EL (cell line): ENCODE measurements around the gene SPDEF.

Source experiments
- DNase-seq: peaks from one replicate; pipeline ENCODE4 v3.0.0-alpha.2; 2016

Gene SPDEF

DNA sequence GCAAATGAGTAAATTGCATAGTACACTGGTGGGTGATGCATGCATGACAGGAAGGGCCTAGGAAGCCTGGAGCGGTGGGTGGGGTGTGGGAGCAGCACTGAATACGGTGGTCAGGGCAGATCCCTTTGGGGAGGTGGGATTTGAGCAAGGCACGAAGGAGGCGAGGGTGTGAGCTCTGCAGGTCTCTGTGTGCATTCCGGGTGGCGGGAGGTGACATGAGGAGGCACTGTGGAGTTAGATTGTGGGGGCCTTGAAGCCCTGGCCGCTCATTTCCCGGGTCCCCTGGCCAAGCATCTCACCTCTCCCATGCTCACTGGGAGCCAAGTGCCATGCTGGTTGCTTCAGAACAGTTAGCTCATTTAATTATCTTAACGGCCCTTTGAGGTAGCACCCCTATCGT, 6.2 kb upstream of the SPDEF start:
- DNase-seq: no peak

GRCh38 chr6:34561227-34561530, 5.0 kb upstream of the SPDEF start:
- no peak for DNase-seq

DNA sequence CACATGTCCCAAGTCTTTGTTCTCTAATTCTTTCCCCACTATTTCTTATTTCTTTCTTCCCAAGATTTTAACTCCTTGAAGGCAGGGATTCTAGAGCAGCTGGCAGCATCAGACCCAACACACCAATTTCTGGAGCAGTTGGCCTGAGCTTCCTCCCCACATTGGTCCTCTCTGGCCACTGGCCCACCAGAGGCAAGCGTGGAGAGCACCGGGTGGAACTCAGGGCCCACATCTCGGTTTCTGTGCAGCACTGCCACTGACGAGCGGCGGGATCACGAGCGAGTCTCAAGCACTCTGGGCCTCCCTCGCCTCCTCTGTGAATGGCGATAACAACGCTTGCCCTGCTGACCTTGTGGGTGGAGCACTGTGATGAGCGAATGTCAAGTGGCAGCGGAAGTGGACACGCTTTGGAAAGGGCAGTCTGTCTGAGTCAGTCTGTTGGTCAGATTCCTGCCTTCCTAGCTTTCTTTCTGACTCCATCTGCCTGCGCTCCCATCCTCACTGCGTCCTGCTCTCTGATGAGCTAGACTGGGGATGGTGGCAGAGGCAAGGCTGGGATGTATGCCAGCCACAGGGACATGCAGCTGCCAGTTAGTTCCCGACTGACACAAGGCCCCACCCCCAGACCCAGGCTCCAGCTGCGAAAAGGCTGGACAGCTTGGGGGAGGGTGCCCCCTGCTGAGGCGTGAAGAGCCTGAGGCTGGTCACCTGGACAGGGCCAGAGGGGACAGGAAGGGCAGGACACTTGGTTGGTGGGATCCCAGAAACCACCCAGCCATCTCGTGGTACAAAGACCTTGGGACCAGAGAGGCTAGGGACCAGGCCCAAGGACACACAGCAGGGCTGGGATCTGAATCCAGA, 4.5 kb upstream of the SPDEF start:
- DNase-seq: peak; percentile 43

GRCh38 chr6:34559651-34560365, 3.7 kb upstream of the SPDEF start:
- DNase-seq: no peak

GRCh38 chr6:34558172-34558714, 2.1 kb upstream of the SPDEF start:
- DNase-seq: no peak

DNA sequence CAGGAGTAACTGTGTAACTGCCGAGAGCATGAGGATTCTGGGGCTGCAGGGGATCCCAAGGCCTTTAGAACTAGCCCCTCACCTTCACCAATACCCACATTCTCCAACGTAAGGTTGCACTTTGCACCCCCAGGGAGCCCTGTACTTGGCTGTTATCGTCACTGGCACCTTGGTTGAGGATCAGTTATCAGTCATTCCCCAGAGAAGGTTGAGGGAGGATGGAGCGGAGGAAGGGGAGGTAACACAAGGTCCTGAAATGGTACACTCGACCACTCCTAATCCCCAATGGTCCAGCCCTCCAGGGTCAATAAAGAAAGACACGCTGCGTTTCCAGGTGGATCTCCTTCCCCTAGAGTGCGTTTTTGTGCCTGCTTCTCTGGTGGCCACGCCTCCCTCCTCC, 1.1 kb upstream of the SPDEF start:
- DNase-seq: no peak

GRCh38 chr6:34556493-34556892, 364 bp upstream of the SPDEF start:
- DNase-seq: no peak

DNA sequence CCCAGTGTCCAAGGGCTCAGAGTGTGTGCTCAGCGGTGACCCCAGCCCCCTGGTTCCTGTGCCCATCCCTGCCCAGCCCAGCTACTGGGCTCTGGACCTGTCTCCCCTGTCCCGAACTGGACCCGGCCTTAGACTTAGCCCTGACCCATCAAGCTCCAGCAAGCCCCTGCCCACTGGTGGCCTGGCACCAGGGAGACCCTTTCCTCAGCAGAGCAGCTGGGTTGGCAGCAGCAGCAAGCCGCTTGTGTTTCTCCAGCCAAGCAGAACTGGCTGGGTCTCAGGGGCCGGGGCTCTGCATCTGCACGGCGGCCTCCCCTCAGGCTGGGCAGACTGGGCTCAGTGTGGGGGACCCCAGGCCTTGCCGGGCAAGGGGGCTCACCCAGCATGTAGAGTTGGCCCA, 801 bp downstream of the SPDEF start:
- no peak for DNase-seq

GRCh38 chr6:34555007-34555322, 1.2 kb downstream of the SPDEF start:
- no peak for DNase-seq

DNA sequence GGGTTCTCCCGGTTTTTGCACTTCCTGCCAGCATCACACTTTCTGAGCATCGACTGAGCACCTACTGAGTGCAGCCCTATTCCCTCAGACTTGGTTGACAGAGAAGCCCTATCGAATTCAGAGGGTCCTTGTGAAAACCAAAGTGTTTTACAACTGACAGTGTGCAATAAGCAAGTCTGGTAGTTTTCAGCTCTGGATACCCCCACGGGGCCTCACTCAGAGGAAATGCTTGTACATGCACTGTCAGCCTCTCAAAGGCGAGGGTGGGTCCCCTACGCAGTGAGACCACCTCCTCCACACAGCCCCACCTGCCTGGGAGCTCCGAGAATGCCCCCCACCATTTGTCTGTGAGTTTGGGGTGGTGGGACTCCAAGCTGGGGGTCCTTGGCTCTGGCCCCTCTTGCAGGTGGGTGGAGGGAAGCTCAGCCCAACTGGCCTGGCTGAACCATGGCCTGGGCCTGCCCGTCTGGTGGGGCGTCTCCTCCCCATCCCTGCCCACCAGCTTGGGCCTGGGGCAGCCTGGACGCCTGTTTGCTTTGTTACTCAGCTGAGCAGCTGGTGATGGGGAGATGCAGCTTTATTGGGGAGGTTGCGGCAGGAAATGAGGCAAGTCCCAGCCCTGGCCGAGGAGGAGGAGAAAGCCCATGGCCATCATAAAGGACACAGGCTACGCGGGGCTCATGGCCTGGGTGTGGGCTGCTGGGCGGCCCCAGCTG, 1.7 kb downstream of the SPDEF start:
- no peak for DNase-seq

GRCh38 chr6:34553750-34554149, 2.4 kb downstream of the SPDEF start:
- no peak for DNase-seq

DNA sequence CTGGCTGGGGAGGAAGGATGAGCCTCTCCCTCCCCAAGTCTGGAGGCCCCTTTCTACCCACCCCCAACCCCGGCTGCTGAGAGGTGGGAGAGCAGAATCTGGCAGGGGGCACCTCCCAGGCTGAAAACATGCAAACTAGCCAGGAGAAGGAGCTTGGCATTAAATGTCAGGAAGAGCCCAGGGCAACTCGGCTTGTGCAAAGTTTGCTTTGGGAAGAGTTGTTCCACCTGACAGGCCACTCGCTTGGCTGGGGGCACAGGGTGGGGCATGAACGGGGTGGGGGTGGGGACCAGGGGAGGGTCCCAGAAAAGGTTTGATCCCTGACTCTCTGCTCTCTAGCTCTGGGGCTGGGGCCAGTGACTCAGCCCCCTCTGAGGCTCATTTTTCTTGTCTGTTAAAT, 3.0 kb downstream of the SPDEF start:
- no peak for DNase-seq

- DNase-seq: no peak
Measured at GRCh38 chr6:34552620-34553019, 3.5 kb downstream of the SPDEF start.

DNA sequence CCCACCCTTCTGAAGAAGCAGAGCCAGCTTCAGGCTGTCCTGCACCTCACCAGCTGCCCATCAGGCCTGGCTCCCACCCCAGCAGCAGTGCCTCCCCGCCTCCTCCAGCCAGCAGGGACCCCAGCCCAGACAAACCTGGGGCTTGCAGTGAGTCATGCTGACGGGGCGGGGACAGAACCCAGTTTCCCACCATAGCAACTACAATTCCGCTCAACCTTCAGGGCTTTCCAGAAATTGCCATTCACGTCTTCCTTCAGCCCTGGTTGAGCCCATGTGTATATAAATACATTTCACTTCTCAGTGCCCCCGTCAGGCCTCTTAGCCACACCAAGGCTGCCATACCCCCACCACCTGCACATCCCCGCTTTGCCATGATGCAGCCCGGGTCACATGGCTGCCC, 4.4 kb downstream of the SPDEF start:
- no peak for DNase-seq

DNA sequence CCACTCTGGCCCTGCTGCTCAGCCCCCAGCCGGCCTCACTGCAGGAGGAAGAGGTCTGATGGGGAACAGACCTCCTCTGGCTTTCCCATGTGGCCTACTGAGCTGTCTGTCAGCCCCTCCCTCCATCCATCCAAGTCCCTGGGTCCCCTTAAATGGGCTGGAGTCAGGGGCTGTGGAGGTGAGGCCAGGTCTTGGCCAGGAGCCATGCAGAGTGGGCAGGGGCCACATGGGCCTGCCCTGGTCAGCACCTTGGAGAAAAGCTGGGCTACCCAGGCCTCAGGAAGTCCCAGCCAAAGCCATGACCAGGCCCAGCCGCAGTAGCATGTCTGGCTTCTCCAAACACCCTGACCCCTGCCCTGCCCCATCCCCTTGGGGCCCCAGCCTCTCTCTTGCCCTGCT, 6.3 kb downstream of the SPDEF start:
- no peak for DNase-seq

GRCh38 chr6:34549026-34549803, 6.9 kb downstream of the SPDEF start:
- no peak for DNase-seq

DNA sequence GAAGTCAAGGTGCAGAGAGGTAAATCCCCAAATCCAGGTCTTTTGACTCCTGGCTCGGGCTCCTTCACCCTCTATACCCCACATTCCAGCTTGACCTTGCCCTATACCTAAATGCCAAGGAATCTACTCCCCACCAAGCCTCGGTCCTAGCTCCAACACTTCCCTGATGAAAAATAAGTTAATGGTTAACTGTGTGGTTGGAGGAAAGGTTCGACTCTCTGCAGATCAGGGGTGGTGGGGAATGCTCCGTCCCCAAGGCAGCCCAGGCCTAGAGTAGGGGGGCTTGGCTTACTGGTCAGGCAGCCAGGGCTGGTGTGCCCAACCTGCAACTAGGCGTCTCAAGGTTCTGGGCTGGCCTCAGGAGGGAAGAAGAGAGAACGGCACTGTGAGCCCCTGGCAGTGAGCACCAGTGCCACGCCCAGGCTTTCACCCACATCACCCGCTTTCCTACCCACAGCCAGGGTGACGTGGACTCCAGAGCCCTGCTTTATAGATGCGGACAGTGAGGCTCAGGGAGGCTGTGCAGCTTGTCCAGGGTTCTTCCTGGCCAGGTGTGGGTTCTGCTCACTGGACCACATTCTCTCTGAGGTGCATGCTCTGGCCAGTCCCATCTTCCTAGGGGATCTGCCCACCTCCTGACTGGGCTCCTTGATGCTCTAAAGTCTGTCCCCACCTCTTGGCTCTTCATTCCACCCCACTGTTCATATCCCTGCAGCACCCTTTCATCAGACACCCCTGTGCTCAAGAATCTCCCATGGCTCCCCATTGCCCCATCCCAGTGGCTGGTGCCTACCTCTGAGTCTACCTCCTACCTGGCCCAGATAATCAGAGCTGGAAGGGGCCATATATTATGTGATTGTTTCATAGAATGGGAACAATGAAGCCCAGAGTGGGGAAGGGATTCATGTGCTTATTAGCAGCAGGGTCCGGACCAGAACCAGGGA, 8.2 kb downstream of the SPDEF start:
- no peak for DNase-seq

DNA sequence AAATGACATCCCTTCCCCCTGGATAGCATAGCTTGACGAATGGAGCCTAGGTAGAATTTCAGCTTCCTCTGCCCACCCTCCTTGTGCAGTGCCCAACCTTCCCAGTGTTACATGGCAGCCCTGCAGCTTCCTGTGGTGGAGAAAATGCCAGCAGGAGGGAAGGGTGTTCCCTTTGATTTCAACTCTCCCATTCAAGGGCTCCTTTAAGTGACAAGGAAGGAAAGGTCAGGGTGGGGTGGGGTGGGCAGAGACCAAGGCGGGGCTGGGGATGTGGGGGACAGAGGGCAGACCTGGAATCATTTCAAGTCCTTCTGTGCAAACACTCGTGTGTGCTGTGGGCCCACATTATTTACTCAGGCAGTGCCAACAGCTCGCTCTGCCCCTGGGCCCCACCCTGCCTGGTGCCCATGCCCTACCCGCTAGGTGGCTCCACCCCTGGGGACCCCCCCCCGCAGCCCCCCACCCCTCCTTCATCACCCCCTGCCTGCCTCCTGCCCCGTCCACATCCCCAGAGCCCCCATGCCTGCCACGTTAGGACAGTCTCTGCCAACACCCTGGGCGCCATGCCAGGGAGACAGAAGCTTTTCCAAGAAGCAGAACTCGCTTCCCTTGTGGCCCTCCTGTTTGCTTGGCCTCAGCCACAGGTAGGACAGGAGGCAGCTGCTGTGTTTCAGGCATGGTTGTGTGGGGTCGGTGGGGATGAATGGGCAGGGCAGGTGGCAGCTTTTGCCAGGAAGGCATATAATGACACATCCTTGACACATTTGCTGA, 9.4 kb downstream of the SPDEF start:
- DNase-seq: no peak

GRCh38 chr6:34544776-34545471, 11.2 kb downstream of the SPDEF start:
- DNase-seq: no peak

GRCh38 chr6:34544052-34544604, 12.0 kb downstream of the SPDEF start:
- DNase-seq: no peak
